Stimulated activated CD8-positive, alpha-beta memory T cell treated with anti-CD3 and anti-CD28 coated beads, Interleukin-7, amount 100 ng/mL, for 24 hours (primary cell): Measurements from ENCODE around the gene DLX1.
"Not testable (repeated sequence)": the region's sequence is repeated elsewhere in the genome, so short reads cannot be mapped to it uniquely, and the experiment has no call there.

Source experiments
- DNase-seq: peaks from one replicate; pipeline ENCODE4 v3.0.0-alpha.2; 2020; ENCODE audit warnings: low read depth

The DLX1 gene

DNA sequence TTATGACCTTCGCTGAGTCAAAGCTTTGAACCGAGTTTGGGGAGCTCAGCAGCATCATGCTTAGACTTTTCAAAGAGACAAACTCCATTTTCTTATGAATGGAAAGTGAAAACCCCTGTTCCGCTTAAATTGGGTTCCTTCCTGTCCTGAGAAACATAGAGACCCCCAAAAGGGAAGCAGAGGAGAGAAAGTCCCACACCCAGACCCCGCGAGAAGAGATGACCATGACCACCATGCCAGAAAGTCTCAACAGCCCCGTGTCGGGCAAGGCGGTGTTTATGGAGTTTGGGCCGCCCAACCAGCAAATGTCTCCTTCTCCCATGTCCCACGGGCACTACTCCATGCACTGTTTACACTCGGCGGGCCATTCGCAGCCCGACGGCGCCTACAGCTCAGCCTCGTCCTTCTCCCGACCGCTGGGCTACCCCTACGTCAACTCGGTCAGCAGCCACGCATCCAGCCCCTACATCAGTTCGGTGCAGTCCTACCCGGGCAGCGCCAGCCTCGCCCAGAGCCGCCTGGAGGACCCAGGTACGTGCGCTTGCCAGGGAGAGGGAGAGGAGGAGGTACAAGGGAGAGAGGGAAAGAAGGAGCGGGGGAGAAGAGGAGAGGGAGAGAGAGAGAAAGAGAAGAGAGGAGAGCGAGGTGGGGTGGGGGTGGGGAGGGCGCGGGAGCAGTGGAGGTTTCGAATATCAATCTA lies at the start of gene DLX1:
Gene DLX1 (plus strand): TSS at position 48 of the 700 bp plus-strand sequence. CDS start 171 bp downstream, at position 219.
- no peak for DNase-seq

DNA sequence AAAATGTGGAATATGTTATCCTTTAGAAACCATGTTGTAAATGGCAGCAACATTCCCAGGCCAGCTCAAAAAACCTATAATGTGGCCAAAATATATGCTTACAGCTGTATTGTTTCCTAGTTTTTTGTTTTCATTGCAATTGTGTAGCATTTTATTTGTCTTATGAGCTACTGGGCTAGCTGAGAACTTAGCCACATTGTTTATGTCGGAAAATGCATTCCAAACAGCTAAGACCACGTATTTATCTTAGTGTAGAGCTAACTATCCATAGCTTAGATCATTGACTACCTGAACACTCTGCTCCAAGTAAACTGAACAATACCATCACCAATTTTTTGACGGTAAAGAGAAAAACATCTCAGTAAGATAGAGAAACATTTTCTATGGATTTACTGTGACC lies 47.2 kb upstream of the DLX1 start:
- no peak for DNase-seq

DNA sequence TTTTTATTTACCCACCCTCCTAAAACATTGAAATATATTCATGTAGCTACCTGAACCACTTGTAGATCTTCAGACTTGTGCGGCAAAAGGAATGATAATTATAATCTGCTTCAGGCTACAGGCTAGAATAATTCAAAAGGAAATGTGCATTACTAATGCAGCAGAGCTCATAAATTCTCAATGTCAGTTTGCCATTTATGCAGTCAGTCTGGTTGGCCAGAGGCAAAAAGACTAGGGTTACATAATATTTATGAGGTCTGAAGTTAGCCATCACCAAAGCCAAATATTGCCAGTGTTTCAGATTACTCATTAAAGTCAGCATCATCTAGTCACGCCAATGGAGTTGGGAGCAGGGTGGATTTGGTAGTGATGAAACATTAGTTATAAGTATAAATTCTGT lies 46.7 kb upstream of the DLX1 start:
- no peak for DNase-seq

GRCh38 chr2:172039011-172039704 lies 46.1 kb upstream of the DLX1 start:
- DNase-seq, result no peak

GRCh38 chr2:172040311-172040710 lies 45.0 kb upstream of the DLX1 start:
- DNase-seq, result no peak

GRCh38 chr2:172046080-172046678 lies 39.1 kb upstream of the DLX1 start:
- DNase-seq, result no peak

- DNase-seq, result no peak
Measured at GRCh38 chr2:172046866-172047565, 38.3 kb upstream of the DLX1 start.

DNA sequence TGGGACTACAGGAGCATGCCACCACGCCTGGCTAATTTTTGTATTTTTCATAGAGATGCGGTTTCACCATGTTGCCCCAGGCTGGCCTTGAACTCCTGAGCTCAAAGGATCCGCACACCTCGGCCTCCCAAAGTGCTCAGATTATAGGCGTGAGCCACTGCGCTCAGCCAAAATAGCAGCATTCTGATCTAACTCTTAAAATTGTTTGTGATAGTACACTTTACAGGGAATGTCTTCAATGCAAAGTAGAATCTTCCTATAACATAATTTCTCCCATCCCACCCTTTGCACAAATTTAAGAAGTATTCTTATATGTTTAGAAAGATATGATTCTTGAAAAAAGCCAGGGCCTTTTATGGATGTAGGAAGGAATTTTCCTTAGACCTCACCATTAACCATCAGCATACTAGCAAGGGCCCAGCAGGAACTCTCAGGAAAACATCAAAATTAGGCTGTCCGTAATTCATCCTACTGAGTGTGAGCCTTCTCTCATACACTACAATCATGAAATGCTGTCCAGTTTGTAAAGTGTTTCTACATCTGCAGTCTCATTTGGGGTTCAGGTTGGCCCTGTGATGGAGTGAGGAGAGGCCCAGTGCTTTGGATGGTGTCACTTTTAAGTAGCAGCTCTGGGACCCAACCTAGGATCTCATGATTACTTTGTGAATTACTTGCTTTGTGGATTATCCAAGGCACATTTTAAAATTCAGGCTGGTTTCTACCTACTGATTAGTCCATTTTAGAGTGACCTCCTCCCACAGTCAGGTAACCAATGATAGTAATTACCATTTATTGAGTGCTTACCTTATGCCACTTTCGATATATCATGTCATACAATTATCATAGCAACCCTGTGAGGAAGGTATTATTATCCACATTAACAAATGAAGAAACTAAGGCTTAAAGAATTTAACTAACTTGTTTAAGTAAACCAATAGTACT lies 37.5 kb upstream of the DLX1 start:
- no peak for DNase-seq

- DNase-seq, result no peak
Measured at GRCh38 chr2:172048508-172049503, 36.5 kb upstream of the DLX1 start.

- no peak for DNase-seq
Measured at GRCh38 chr2:172049567-172050120, 35.7 kb upstream of the DLX1 start.

DNA sequence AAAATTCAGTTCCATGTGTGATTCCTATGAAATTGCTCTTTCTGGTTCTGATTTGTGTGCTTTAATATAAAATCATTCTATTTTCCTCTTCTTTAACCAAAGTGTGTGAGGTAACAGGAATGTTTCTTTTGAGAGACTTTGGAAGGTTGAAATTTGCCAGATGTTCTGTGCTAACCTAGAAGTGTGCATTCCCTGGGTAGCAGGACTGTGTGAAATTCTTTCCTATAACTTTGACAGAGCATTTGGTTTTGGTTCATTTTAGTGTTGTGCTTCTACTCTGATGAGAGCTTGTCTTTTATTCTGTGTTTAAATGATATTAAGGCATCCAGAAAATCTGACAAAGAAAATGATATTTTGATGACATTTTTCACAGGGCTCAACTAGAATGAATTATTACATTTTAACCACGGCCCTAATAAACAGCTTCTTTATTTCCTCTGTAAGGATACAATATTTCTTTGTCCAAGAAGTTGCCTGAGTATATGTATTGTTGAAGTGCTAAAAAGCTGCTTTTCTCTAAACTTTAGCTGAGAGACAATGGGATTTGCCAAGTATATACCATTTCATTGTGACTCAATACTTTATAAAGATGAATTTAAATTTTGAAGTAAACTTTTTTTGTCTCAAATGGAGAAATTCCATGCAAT lies 34.7 kb upstream of the DLX1 start:
- no peak for DNase-seq

- no peak for DNase-seq
Measured at GRCh38 chr2:172052000-172052983, 33.0 kb upstream of the DLX1 start.

- no peak for DNase-seq
Measured at GRCh38 chr2:172053486-172053885, 31.8 kb upstream of the DLX1 start.

DNA sequence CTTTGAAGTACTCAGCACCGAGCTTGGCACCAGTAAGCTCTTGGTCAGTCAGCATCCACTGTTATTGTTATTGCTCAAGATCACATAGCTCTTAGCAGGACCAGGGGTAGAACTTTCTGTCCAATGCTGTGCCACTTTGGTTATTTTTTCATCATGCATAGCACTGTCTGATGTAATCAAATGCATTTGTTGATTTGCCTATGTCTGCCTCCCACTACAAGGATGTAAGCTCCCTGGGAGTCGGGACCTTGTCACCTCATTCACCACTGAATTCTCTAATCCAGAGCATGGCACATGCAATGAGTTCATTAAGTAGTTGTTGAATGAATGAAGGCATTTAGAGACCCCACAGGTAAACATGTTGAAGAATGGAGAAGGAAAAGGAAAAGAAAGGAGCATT lies 29.0 kb upstream of the DLX1 start:
- DNase-seq, result no peak

GRCh38 chr2:172058660-172059059 lies 26.6 kb upstream of the DLX1 start:
- DNase-seq, result no peak

DNA sequence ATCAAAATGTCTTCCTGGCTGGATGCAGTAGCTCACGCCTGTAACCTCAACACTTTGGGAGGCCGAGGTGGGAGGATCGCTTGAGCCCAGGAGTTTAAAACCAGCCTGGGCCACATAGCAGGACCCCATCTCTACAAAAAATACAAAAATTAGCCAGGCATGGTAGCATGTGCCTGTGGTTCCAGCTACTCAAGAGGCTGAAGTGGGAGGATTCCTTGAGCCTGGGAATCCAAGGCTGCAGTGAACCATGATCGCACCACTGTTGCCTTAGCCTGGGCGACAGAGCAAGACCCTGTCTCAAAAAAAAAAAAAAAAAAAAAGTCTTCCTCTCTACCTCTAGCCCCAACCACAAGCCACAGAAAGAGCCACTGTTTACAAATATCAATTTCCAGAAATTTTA lies 25.2 kb upstream of the DLX1 start:
- DNase-seq, result not testable (repeated sequence)

DNA sequence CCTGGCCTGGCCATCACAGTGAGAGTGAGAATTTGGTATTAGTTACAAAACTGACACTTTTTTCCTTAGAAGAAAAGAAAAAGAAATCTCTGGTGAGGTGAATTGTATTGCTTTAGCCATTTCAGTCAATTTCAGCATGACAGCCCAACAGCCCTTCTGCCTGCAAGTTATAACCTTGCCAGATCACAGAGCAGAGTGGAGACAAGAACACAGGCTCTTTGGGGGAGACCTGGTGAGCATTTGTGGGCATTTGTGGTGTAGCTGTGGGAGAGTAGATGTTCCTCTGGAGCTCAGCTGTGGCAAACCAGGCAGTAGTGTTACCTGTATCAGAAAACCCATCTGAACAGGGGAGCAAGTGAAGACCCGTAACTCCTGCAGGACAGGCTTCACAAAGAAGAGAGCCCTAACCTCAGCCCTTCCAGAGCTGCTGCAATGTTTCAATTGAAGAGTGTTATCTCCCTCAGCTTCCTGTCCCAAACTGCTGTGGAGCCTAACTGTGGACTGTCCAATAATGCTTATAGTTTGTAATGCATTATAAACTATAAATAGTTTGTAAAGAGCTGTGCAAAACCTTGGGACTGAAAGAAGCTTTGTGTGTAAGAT lies 22.8 kb upstream of the DLX1 start:
- DNase-seq, result no peak

DNA sequence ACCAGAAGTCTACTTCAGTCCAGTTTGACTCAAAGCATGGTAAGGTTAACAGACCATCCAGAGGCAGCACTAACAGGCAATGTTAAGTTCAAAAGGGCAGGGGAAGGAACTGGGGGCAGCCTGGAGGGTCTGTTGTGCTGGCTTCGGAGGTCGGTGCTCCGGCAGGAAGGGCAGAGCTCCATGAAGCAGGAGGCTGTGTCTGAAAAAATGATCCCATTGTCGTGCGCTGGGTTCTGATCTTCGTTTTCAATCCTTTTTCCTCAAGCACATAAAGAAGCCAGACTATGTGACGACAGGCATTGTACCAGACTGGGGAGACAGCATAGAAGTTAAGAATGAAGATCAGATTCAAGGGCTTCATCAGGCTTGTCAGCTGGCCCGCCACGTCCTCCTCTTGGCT lies 21.9 kb upstream of the DLX1 start:
- no peak for DNase-seq
